AG04449 (cell line): ENCODE data around the gene TNFRSF21.

Source experiments
- CTCF ChIA-PET: fragments of 350-600 bp; formaldehyde crosslinking; extraction: SDS; loops from one replicate; lab custom pipeline; 2021; ENCODE audit warnings: antibody characterized with exemption; lab: Yijun Ruan, JAX
- POLR2A ChIA-PET: fragments of 400-600, 350-600 bp; formaldehyde crosslinking; extraction: SDS; loops from one replicate; lab custom pipeline; 2020; ENCODE audit warnings: antibody characterized with exemption, inconsistent platforms; lab: Yijun Ruan, JAX
- DNase-seq: peaks from one replicate; pipeline ENCODE4 v3.0.0-alpha.2; 2010; ENCODE audit warnings: low read depth, low spot score
- H3K4me3 ChIP-seq: 2 replicates; pipeline ENCODE4 v1.5.1; 2011; ENCODE audit warnings: low read depth, mild to moderate bottlenecking, control low read depth, low read length
- TF ChIP-seq, protein P1 (sequence below): IDR thresholded peaks from one replicate; pipeline ENCODE4 v1.5.1; 2011; ENCODE audit warnings: mild to moderate bottlenecking, moderate library complexity, low read length, control low read depth, inconsistent platforms; ENCODE audit not compliant: insufficient read depth; ENCODE audit errors: missing control alignments

TNFRSF21 gene

DNA sequence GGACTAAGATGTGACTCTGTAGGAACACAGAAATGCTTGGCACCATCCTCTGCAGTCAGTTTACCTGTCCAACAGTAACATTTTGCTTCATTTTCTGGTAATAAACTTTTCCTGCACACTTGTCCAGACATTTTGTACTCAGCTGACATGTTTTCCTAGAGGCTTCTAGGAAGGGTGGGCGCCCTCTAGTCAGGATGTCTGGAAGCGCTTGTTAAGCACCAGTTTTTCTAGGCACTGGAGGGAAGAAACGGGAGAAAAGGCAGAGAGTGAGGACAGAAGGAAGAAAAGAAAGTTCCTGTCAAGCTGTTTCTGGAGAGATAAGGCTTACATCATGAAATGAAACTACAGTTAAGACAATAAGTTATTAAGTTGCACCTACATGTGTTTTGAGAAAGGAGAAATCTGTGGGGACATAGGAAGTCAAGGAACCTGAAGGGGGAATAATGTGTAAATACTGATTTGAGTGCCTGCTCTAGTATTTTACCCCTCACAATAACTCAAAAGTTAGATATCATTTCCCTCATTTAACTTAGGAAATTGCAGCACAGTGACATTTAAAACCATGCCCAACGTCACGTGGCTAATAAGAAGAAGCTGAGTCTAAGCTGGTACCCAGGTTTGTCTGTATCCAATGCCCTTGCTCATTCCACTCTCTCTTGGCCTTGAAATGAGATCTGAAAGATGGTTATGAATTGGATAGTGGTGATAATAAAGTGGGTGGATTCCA is 42.7 kb upstream of the TNFRSF21 start:
- H3K4me3 ChIP-seq = no peak overlapping the region
- TF ChIP-seq, protein P1, sequence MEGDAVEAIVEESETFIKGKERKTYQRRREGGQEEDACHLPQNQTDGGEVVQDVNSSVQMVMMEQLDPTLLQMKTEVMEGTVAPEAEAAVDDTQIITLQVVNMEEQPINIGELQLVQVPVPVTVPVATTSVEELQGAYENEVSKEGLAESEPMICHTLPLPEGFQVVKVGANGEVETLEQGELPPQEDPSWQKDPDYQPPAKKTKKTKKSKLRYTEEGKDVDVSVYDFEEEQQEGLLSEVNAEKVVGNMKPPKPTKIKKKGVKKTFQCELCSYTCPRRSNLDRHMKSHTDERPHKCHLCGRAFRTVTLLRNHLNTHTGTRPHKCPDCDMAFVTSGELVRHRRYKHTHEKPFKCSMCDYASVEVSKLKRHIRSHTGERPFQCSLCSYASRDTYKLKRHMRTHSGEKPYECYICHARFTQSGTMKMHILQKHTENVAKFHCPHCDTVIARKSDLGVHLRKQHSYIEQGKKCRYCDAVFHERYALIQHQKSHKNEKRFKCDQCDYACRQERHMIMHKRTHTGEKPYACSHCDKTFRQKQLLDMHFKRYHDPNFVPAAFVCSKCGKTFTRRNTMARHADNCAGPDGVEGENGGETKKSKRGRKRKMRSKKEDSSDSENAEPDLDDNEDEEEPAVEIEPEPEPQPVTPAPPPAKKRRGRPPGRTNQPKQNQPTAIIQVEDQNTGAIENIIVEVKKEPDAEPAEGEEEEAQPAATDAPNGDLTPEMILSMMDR = no peak
- DNase-seq = no peak
- ChIA-PET CTCF (no interaction called here), POLR2A (no interaction called here)

DNA sequence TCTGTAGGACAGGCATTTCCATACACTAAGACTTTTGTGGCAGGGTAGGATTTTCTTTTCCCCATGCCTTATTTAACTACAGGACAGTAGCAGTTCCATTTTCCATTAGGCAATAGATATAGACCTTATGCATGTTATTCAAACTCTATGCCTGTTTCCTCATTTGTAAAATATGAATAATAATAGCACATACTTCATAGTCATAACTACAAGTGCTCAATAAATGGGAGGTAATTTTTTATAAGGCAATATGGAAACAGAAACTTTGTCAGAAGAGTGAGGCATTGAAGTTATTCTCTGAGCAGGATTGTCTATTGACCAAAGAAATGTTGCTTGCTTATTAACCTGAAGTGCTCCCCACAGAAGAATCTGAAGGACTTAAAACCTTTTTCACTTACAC is 41.9 kb upstream of the TNFRSF21 start:
- TF ChIP-seq, protein P1 = no peak
- no peak overlapping the region for H3K4me3 ChIP-seq
- DNase-seq = no peak
- ChIA-PET POLR2A (no interaction called here), CTCF (no interaction called here)

DNA sequence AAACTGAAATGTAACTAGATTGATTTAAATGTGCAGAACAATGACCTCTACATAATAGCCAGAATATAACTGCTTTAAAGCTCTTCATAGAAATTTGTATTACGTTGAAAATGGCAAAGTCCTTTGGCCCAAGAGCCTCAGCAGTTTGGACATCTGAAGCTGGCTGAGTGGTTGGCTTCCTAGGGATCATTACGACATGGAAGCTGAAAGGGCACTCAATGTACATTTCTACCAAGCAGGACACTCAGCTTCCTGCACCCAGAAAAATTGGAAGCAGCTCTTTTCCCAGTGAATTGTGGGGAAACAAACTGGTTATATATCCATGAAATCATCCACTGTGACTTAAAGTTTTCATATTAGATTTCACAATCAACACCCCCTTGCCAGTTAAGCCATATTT is 40.2 kb upstream of the TNFRSF21 start:
- no peak overlapping the region for H3K4me3 ChIP-seq
- TF ChIP-seq, protein P1 = no peak
- POLR2A ChIA-PET = no interaction called here
- CTCF ChIA-PET = no interaction called here
- DNase-seq = no peak

DNA sequence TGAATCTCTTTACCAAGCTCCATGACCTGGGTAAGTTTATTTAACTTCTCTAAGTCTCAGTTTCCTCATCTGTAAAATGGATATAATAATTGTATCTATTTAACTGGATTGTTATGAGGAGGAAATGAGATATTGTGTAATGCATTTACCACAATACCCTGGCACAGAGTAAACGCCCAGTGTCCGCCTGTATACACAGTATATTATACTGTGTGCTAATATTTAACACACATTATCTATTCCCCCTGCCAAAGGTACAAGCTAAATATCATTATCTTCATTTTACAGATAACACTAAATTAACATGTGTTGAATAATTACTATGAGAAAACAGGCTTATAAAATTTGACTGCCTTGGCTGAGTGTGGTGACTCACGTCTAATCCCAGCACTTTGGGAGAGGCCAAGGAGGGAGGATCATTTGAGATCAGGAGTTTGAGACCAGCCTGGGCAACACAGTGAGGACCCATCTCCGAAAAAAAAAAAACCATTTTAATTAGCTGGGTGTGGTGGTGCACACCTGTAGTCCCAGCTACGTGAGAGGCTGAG is 38.7 kb upstream of the TNFRSF21 start:
- CTCF ChIA-PET = interaction anchor here (0.9 kb wide), 1 partner anchor 252 kb away, joined by 3 read pairs; no protein-coding TSS in a partner anchor
- no peak overlapping the region for H3K4me3 ChIP-seq
- POLR2A ChIA-PET = no interaction called here
- TF ChIP-seq, protein P1 = no peak
- DNase-seq = no peak

DNA sequence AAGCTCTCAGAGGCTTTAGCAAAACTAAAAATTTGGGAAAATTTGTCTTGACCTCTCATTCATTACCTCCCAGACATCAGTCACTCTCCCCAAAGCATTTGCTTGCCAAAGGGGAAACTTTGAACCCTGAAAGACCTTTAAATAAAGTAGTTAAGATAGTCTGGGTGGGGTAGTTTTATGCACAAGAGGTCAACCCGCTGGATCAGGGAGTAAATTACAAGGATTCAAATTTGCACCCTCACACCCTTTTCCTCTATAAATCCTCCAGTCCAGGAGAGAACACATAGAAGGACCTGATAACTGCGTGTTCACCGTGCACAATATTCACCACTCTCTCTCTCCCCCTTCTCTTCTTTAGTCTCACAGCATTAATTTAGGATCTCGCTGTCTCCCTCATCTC is 36.1 kb upstream of the TNFRSF21 start:
- DNase-seq = no peak
- TF ChIP-seq, protein P1 = no peak
- H3K4me3 ChIP-seq = no peak overlapping the region
- ChIA-PET CTCF (no interaction called here), POLR2A (no interaction called here)

DNA sequence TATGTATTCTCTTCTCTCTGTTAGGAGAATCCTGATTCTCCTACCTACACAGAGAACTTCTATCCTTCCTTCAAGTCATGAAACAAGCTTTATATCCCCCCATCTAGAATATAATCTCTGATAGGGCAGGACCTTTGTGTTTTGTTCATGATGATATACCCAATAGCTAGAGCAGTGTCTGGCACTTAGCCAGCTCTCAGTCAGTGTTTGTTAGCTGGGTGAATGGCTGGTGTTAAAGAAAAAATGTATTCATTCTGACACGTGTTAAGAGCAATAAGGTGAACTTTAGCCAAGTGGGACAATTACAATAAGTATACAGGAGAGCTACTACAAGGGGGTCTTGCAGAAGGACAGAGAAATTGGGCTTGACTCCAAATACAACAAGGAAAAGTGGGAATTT is 34.3 kb upstream of the TNFRSF21 start:
- POLR2A ChIA-PET = no interaction called here
- TF ChIP-seq, protein P1 = no peak
- CTCF ChIA-PET = no interaction called here
- DNase-seq = no peak
- no peak overlapping the region for H3K4me3 ChIP-seq
